ENCODE results near the gene SEPTIN12.

Gene SEPTIN12

DNA sequence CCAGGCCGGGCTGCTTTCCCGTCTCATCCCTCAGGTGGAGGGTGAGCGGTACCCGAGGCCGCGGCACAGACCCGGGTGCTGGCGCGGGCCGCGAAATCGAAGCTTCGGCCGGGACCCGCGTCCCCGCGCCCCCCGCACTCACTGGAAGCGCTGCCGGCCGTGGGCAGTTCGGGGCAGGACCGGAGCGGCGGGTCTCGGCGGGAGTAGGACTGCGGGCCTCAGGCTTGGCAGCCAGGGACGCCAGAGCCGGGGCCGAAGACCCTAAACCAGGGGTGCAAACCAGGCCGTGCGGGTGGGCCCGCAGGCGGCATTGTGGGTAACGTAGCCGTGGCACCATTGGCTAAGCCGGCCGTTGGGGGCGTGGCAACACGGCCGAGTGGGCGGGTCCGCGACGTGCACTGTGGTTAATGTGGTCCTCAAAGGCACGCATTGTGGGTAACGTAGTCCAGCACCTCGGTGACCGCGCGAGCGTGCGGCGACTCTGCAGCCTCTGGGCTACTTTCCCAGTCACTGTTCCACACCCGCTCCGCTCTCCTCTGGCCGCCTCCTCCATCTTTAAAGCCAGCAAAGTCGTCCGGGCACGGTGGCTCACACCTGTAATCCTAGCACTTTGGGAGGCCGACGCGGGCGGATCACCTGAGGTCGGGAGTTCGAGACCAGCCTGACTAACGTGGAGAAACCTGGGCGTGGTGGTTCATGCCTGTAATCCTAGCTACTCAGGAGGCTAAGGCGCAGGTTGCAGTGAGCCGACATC is 21.1 kb downstream of the SEPTIN12 start, which contains the start of gene ZNF500:
ZNF500 (minus strand) TSS at position 288 of the 754 bp plus-strand sequence. CDS start 1,184 bp downstream, outside the sequence.
- H3K27ac ChIP-seq (ENCODE audit: low read depth, low read length): peak within 1 kb of the TSS; percentile 36

GRCh38 chr16:4765511-4766474 is 22.4 kb downstream of the SEPTIN12 start:
- peaks cover 15% of the 10 kb centered on the region for H3F3A ChIP-seq (ENCODE audit: control insufficient read depth, insufficient read depth)
- no peaks in the 10 kb centered on the region for H3K9me2 ChIP-seq (replicated peaks; ENCODE audit: control insufficient read depth, low read length)
- H3K4me1 ChIP-seq (ENCODE audit: control insufficient read depth, low read length): peaks cover 28% of the 10 kb centered on the region
- no peaks in the 10 kb centered on the region for H3K27me3 ChIP-seq (ENCODE audit: control insufficient read depth, low read length)
- H3K4me3 ChIP-seq (ENCODE audit: low read length): peak overlapping the region; percentile 87
- TF ChIP-seq EZH2phosphoT487 (IDR thresholded peaks at IDR 0.05; ENCODE audit: borderline replicate concordance, low read length): no peak
- no peak for TF ChIP-seq CTCF (IDR thresholded peaks at IDR 0.05; ENCODE audit: low read depth, low read length, poor library complexity, severe bottlenecking)
- peak overlapping the region; percentile 88 for H3K4me2 ChIP-seq (ENCODE audit: low read length)
- no peaks in the 10 kb centered on the region for H3K9me3 ChIP-seq (ENCODE audit: control insufficient read depth, insufficient read depth, low read length)
- peaks cover 22% of the 10 kb centered on the region for H3K79me2 ChIP-seq (ENCODE audit: control insufficient read depth, low read length)
- no peaks in the 10 kb centered on the region for H4K20me1 ChIP-seq (ENCODE audit: control insufficient read depth, insufficient read depth, low read depth, low read length)
- no peak overlapping the region for H3K27ac ChIP-seq (ENCODE audit: low read depth, low read length)
- peaks cover 34% of the 10 kb centered on the region for H3K36me3 ChIP-seq (ENCODE audit: control insufficient read depth, low read length)

More for the DNA sequence above, 21.1 kb downstream of the SEPTIN12 start, which contains the start of gene ZNF500:
- Histone ChIP-seq H3K36me3 (ENCODE audit: control insufficient read depth, low read length) (peaks cover 27% of the 10 kb centered on the region), H3K9me3 (ENCODE audit: control insufficient read depth, insufficient read depth, low read length) (no peaks in the 10 kb centered on the region), H3K4me2 (ENCODE audit: low read length) (peak within 1 kb of the TSS; percentile 88), H3K79me2 (ENCODE audit: control insufficient read depth, low read length) (peaks cover 22% of the 10 kb centered on the region), H3K4me1 (ENCODE audit: control insufficient read depth, low read length) (peaks cover 28% of the 10 kb centered on the region), H3K4me3 (ENCODE audit: low read length) (peak within 1 kb of the TSS; percentile 87), H4K20me1 (ENCODE audit: control insufficient read depth, insufficient read depth, low read depth, low read length) (no peaks in the 10 kb centered on the region), H3K27me3 (ENCODE audit: control insufficient read depth, low read length) (no peaks in the 10 kb centered on the region), H3F3A (ENCODE audit: control insufficient read depth, insufficient read depth) (peaks cover 15% of the 10 kb centered on the region), H3K9me2 (replicated peaks; ENCODE audit: control insufficient read depth, low read length) (no peaks in the 10 kb centered on the region)
- no peak for TF ChIP-seq EZH2phosphoT487 (IDR thresholded peaks at IDR 0.05; ENCODE audit: borderline replicate concordance, low read length)
- no peak for TF ChIP-seq CTCF (IDR thresholded peaks at IDR 0.05; ENCODE audit: low read depth, low read length, poor library complexity, severe bottlenecking)

GRCh38 chr16:4763791-4764190 is 24.4 kb downstream of the SEPTIN12 start:
- Histone ChIP-seq H3K4me1 (ENCODE audit: control insufficient read depth, low read length) (peaks cover 19% of the 10 kb centered on the region), H3K4me2 (ENCODE audit: low read length) (no peak overlapping the region), H4K20me1 (ENCODE audit: control insufficient read depth, insufficient read depth, low read depth, low read length) (no peaks in the 10 kb centered on the region), H3K4me3 (ENCODE audit: low read length) (no peak overlapping the region), H3F3A (ENCODE audit: control insufficient read depth, insufficient read depth) (peaks cover 5% of the 10 kb centered on the region; the same call in 1 of the 2 replicates), H3K27me3 (ENCODE audit: control insufficient read depth, low read length) (no peaks in the 10 kb centered on the region), H3K27ac (ENCODE audit: low read depth, low read length) (no peak overlapping the region), H3K36me3 (ENCODE audit: control insufficient read depth, low read length) (peaks cover 53% of the 10 kb centered on the region), H3K9me3 (ENCODE audit: control insufficient read depth, insufficient read depth, low read length) (no peaks in the 10 kb centered on the region), H3K9me2 (replicated peaks; ENCODE audit: control insufficient read depth, low read length) (no peaks in the 10 kb centered on the region), H3K79me2 (ENCODE audit: control insufficient read depth, low read length) (peaks cover 22% of the 10 kb centered on the region)
- no peak for TF ChIP-seq EZH2phosphoT487 (IDR thresholded peaks at IDR 0.05; ENCODE audit: borderline replicate concordance, low read length)
- TF ChIP-seq CTCF (IDR thresholded peaks at IDR 0.05; ENCODE audit: low read depth, low read length, poor library complexity, severe bottlenecking): no peak

Data from DOHH2 (cell line).